ENCODE data around the gene NEDD4.

GRCh38 chr15:55824857-55825613 lies 168.4 kb downstream of the NEDD4 start:
- TF ChIP-seq POLR2A (IDR thresholded peaks at IDR 0.05) (no peak), CTCF (IDR thresholded peaks at IDR 0.05) (no peak), POLR2AphosphoS5 (IDR thresholded peaks at IDR 0.05) (no peak), EP300 (IDR thresholded peaks at IDR 0.05) (no peak)
